Kidney (tissue), 14 donors: ENCODE measurements around the gene SH3BP4. TPM values are rescaled to one million over a fixed set of nuclear protein-coding genes. Genes with fewer than 3 reads are reported as not detected.
A peak's percentile ranks its signal among the peaks of the same experiment; 100 is the strongest.

Experiments used
- DNase-seq, 5 donors: peaks; one replicate each; pipeline ENCODE4 v3.0.0-alpha.2; 2013 to 2020
- FAIRE-seq: peaks from 2 replicates; lab custom pipeline; 2012; peaks lifted over from hg19 to GRCh38; lab: Jason Lieb, UNC
- H3K27ac ChIP-seq, 2 donors: one replicate each; pipeline ENCODE4 v1.7.0; 2013; ENCODE audit warnings: low read depth in 2 of 2, low read length in 2 of 2, inconsistent platforms in 1 of 2
- H3K27me3 ChIP-seq: one replicate; pipeline ENCODE4 v1.7.1; 2013; ENCODE audit warnings: low read length, inconsistent platforms; ENCODE audit not compliant: control insufficient read depth, insufficient read depth
- H3K36me3 ChIP-seq, 3 donors: one replicate each; pipeline versions ENCODE4 v1.7.0 to v1.7.1; 2013; ENCODE audit warnings: low read length in 3 of 3, control low read depth in 1 of 3, inconsistent platforms in 1 of 3; ENCODE audit not compliant: insufficient read depth in 3 of 3, control insufficient read depth in 2 of 3
- H3K4me1 ChIP-seq, 3 donors: one replicate each; pipeline versions ENCODE4 v1.7.0 to v1.7.1; 2013; ENCODE audit warnings: low read length in 3 of 3, inconsistent platforms in 1 of 3, low read depth in 1 of 3; ENCODE audit not compliant: control insufficient read depth in 2 of 3, insufficient read depth in 2 of 3
- H3K4me3 ChIP-seq, 3 donors: one replicate each; pipeline versions ENCODE4 v1.7.0 to v1.8.1; 2013; ENCODE audit warnings: low read length in 3 of 3, control low read depth in 1 of 3, inconsistent platforms in 1 of 3
- H3K9ac ChIP-seq, 3 donors: one replicate each; pipeline versions ENCODE4 v1.7.0 to v1.7.1; 2013; ENCODE audit warnings: low read length in 3 of 3, control low read depth in 1 of 3, inconsistent platforms in 1 of 3
- H3K9me3 ChIP-seq, 3 donors: one replicate each; pipeline versions ENCODE4 v1.7.0 to v1.7.1; 2013; ENCODE audit warnings: low read length in 3 of 3, control low read depth in 1 of 3, inconsistent platforms in 1 of 3; ENCODE audit not compliant: control insufficient read depth in 2 of 3, insufficient read depth in 1 of 3
- intact Hi-C: fragments of 100-400 bp; cut with DNase I; formaldehyde crosslinking; loops from one replicate; pipeline ENCODE4 v1.11.1; 2022
- polyA plus RNA-seq: library from polyadenylated mRNA; stranded (reverse); fragments of 350-450 nt; fragmentation: Illumina TruSeq; extraction: RNeasy Lipid Tissue Mini Kit (QIAGEN cat#74804); gene quantifications from one replicate; pipeline ENCODE4 v1.2.3, GENCODE V29; 2014; ENCODE audit warnings: low read depth, low replicate concordance; ENCODE audit not compliant: insufficient read depth
- total RNA-seq: library from RNA; stranded (reverse); fragmentation: NEBNext Ultra II Directional; extraction: Animal tissue kit (Norgen Biotek cat#: 25700); gene quantifications from one replicate; pipeline ENCODE4 v1.2.1, GENCODE V29; 2021
- TF ChIP-seq, protein P1 (sequence below): IDR thresholded peaks from 3 replicates; pipeline ENCODE4 v1.5.1; 2012; ENCODE audit warnings: mild to moderate bottlenecking, moderate library complexity, borderline replicate concordance; ENCODE audit not compliant: insufficient read depth; ENCODE audit errors: extremely low read depth
- donor health status: control.
- donor health status: control.
- donor health status: control.
- donor health status: control.
- donor health status: control.
- donor health status: DM: yes; HTN: yes; CAD: no.
- donor health status: Normal renal cell carcinoma (clear cell type).

Gene SH3BP4
- total and polyA plus RNA-seq, 2 donors from 2014 or later, result 20.0 to 52.9 TPM

DNA sequence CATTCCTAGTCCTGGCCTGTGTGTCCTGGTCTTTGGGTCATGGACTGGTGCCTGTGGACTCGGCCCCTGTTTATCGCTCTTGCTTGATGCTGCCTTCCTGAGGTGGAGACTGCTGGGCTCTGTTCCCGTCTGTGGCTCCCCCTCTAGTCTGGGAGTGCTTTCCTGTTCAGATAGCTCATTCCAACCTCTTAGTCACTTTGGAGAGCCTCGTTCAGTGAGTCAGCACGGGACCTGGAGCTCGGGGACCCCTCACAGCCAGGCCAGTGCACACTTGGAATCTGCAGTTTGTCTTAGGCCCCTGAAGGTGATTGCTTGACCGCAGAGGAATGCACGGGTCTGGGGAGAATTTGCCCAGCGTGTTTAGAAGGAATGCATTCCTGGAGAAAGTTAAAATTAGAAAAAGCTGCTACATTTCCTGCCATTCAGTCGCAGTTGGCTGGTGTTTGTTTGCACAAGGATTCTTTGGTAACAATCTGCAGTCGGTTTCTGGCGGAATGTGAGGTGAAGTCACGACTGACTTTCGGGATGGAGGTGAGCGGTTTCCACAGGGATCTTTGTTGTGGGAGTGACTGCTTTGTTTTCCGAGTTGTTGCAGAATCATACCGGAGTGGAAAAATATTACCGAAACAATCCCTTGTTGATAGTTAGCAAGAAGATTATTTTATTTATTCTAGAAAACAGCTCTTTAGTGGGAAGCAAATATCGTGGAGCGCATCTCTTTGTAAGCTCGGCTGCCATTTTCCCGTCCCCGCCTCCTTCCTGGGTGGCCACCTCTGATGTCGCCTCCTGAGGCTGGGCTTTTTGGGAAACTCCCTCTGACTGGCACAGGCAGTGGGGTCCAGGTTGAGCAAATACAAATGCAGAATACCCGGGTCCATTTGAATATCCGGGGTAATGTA, 29.6 kb downstream of the SH3BP4 start:
- FAIRE-seq (no peak), DNase-seq (peak; percentile 84 to 96 (median 93))
- Histone ChIP-seq H3K36me3 (no peaks in the 10 kb centered on the region), H3K4me1 (peaks cover 6 to 61% (median 27%) of the 10 kb centered on the region in 3 donors), H3K27ac (peak overlapping the region; percentile 84 to 86), H3K9me3 (no peaks in the 10 kb centered on the region), H3K4me3 (peak overlapping the region; percentile 22 to 46 (median 36)), H3K9ac (peak overlapping the region in 1 of 3 donors; percentile 63), H3K27me3 (no peaks in the 10 kb centered on the region)
- TF ChIP-seq, protein P1, sequence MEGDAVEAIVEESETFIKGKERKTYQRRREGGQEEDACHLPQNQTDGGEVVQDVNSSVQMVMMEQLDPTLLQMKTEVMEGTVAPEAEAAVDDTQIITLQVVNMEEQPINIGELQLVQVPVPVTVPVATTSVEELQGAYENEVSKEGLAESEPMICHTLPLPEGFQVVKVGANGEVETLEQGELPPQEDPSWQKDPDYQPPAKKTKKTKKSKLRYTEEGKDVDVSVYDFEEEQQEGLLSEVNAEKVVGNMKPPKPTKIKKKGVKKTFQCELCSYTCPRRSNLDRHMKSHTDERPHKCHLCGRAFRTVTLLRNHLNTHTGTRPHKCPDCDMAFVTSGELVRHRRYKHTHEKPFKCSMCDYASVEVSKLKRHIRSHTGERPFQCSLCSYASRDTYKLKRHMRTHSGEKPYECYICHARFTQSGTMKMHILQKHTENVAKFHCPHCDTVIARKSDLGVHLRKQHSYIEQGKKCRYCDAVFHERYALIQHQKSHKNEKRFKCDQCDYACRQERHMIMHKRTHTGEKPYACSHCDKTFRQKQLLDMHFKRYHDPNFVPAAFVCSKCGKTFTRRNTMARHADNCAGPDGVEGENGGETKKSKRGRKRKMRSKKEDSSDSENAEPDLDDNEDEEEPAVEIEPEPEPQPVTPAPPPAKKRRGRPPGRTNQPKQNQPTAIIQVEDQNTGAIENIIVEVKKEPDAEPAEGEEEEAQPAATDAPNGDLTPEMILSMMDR, result no peak
- intact Hi-C loops, result no loop called here

DNA sequence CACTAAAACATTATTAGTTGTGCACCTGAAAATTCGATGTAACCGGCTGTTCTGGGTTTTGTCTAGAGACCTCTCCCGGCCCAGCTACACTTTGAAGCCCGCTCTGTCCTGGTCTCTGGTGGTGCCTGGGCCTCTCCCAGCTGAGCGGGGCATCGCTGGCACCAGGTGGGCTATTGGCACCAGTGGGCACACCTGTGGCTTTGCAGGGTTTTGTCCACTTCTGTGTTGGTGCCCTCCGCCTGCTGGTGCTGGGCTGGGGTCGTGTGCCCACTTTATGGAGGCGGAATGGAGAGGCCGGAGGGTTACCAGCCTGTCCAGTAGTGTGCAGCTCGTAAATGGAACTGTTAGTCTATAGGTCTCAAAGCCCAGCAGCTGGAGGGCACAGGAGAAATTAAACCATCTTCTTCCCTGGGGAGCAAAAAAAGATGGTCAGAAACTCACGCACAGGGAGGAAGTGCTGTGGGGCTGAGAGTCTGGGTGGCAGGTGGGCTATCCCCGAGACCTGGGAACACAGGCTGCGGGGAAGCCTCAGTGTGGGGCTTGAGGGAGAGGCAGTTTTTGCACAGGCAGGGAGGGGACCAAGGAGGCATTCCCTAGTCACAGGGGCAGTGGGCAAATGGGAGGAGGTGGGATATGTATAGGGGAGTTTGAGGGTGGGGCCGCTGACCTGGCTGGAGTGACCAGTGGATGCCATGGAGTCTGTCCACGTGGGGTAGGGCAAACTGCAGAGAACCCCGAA, 30.4 kb downstream of the SH3BP4 start:
- Histone ChIP-seq H3K9me3 (no peaks in the 10 kb centered on the region), H3K27me3 (no peaks in the 10 kb centered on the region), H3K9ac (peak overlapping the region in 1 of 3 donors; percentile 63), H3K36me3 (no peaks in the 10 kb centered on the region), H3K4me1 (peaks cover 6 to 61% (median 27%) of the 10 kb centered on the region in 3 donors), H3K4me3 (peak overlapping the region in 2 of 3 donors; percentile 22 to 36), H3K27ac (peak overlapping the region; percentile 84 to 86)
- FAIRE-seq (no peak), DNase-seq (peak in 1 of 5 donors; percentile 66)
- TF ChIP-seq, protein P1, result no peak
- intact Hi-C loops, result no loop called here

DNA sequence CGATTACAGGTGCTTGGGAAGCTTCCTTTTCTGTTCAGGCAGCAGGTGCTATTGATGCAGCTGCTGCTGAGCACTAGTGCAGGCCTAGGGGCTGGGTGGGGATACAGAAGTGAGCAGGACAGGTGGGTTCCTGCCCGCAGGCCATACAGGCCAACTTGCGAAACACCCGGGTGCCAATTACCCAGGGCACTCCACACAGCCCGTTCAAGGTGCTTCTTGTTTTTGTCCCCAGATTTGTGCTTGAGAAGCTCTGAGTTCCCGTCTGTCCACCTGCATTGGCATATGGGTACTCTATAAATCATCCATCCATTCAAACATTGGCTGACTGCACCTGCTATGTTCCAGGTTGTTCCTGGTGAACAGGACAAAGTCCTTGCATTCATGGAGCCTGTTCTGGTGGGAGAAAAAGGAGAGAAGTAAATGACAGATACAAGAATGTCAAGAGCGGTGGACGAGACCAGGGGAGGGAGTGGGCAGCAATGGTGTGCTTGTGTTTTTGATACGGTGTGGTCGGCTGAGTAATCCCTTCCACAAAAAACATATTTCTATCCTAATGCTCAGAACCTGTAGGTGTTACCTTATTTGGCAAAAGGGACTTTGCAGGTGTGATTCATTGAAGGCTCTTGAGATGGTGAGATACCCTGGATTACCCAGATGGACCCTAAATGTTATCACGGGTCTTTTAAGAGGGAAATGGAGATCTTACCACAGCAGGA, 31.4 kb downstream of the SH3BP4 start:
- intact Hi-C loops, result no loop called here
- no peak for FAIRE-seq
- H3K9me3 ChIP-seq, result no peaks in the 10 kb centered on the region
- peak overlapping the region; percentile 84 to 86 for H3K27ac ChIP-seq
- H3K36me3 ChIP-seq, result no peaks in the 10 kb centered on the region
- peak in 1 of 5 donors; percentile 67 for DNase-seq
- H3K4me3 ChIP-seq, result peak overlapping the region in 1 of 3 donors; percentile 36
- no peaks in the 10 kb centered on the region for H3K27me3 ChIP-seq
- peak overlapping the region in 1 of 3 donors; percentile 63 for H3K9ac ChIP-seq
- peaks cover 6 to 57% (median 27%) of the 10 kb centered on the region in 3 donors for H3K4me1 ChIP-seq
- TF ChIP-seq, protein P1, result no peak
